Measurements from ENCODE around the gene CD96.

CD96 gene

DNA sequence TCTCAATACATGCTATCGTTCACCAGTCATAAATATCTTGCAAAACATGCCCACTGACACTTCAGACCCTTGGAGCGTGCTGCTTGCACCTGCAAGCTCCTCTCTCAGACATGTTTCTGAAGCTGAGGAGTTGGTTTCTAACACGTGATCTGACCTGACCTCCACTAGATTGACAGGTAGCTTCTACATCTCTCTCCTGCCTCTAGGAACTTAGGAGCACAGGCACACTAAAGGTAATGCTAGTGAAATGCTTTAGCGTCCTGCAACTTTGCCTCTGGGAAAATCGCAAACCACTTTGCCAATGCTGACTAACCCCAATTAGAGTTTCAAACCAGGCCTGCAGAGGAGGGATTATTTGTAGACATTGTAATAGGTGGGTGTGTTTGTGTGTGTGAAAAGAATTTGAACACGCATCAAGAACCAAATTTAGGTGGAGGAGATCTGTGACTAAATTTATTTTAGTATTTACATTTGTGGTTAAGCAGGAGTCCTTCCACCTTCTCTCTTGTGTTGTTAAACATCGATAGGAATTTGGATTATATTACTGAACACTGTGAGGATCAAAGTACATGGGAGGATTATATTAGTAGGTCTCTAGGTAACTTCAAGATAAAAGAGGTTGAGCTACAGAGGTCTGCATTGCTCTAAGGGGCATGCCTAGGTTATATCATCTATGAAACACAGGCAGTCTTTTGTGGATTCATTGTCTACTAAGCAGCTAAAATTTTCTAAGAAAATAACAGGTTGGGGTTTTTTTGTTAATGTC is 139.8 kb downstream of the CD96 start:
- no peak for DNase-seq

DNA sequence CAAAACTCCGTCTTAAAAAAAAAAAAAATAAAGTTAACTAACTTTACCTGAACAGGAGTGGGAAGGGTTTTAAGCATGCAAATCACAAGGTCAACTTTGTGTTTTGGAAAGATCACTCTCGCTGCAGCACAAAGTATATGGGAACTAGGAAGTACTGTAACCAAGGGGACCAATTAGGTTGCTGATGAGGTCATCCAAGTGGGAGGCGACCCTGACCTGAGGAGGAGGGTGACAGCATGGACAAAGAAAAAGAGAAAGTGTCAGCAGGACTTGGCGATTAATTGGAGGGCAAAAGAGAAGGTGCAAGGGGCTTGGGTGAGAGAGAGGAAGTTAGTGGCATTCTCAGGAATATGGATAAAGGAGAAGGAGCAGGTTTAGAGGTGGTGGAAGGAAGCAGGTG is 142.6 kb downstream of the CD96 start:
- no peak for DNase-seq

DNA sequence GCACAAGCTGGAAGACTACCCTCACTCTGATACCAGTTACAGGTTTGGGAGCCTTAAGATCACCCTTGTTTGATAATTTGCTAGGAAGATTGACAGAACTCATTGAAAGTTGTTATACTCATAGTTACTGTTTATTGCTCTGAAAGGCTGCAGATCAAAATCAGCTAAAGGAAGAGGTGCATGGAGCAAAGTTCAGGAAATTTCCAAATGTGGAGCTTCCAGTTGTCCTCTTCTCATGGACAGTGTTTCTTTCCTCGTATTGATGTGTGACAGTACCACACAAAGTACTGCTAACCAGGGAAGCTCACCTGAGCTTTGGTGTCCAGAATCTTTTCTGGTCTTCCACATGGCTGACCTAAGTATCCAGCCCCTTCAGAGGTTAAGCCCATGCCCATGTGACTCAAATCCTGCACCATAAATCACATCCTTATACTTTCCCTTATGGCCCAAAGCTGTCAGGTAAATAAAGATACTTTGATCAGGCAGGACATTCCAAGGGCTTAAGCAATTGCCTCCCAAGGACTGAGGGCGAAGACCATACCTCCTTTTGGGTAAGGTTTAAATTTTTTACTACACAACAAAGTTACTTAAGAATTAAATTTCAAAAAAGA is 146.3 kb downstream of the CD96 start:
- DNase-seq = no peak

DNA sequence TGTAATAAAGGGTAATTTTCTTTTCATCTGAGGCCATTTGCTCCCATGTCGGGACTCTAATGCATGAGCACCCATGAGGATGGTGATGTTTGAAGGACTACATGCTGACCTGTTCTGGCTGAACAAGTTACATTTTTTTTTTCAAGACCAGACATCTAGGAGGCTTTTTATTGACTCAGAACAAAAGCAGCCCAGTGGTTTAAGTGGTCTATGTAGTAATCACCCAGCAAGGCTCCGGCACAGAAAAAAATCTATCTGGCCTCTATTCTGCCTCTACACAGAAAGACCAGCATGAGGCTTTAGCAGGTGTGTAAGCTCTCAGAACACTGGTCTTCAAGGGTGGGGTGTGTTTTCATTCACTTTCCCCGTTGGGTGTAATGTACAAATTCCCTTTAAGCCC is 148.2 kb downstream of the CD96 start:
- DNase-seq = no peak

DNA sequence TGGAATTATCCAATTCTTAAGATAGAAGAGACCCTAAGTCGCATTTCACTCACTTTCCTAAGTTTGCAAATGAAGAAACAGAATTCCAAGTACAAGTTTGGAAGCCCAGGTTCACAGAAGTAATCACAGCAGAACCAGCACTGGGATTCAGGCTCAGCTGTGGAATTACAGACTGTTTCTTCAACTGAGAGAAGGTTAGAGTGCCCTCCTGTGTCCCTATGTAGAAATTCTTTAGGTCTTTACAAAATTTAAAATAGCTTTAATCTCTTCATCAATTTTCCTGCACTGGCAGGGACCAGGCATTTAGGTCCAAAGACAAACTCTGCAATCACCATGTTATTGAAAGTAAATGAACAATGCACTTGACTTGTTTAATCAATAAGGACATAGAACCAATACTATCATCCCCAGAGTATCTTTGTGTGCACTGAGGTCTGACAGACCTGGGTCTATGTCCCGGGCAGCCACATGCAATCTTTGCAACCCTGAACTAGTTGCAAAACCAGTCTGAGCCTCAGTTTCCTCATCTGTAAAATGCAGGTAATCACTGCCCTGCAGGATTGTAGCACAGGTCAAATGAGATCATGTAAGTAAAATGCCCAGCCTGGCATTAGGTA is 149.4 kb downstream of the CD96 start:
- no peak for DNase-seq

DNA sequence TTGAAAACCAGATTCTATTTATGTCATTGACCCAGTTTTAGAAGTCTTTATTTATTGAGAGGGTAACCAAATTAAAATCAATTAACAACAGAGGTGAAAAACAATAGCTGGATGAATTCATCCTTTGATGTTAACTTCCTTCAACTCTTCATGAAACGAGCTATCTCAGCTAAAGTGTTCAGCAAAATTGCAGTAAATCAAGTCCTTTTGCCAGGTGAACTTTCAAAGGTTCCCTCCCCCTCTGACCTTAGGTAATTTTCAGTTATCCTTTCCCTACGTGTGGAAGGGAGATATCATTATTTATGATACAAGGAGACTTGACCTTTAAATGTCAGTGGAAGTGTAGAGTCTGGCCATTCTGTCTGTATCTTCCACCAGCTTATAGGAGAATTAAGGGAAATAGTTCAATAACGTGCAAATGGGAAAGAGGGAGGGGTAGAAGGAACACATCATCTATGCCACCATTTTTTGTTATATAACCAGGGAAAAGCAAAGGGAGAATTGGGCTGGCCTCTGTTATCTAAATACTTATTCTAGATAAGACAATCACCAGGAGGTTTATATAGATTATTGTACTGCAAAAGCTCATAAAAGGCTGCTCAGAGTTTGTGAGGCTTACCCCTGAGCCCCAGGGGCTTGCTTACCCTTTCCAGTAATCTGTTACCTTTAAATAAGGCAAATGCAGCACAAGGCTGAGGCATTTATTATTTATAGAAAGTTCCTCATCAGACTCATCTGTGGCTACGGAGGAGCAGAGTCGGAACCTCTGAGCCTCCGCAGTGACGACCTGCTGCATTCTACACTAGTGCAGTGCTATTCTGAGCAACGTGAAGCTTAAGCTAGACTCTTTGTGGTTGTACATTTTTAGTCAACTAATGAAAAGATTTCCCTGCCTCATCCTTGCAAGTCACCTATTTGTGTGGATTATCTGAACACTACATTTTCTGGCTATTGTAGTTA is 150.9 kb downstream of the CD96 start:
- no peak for DNase-seq

DNA sequence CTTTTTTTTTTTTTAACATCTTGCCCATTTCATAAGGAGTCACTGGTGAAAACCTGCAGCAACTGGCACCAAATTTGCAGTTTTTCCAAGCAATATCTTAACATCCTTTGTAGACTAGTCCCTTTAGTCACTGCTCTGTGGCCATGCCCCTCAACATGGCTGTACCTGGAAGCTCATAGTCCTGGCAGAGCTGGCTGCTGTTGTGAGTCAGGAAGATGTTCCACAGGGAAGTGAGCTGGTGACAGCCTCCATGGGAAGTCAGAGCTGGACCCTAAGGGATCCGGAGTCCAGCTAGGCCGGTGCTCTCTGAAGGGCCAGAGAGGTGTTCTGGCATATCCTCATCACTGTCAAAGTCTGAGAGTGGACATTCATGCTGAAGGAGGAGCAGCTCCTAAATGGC is 152.5 kb downstream of the CD96 start:
- no peak for DNase-seq

DNA sequence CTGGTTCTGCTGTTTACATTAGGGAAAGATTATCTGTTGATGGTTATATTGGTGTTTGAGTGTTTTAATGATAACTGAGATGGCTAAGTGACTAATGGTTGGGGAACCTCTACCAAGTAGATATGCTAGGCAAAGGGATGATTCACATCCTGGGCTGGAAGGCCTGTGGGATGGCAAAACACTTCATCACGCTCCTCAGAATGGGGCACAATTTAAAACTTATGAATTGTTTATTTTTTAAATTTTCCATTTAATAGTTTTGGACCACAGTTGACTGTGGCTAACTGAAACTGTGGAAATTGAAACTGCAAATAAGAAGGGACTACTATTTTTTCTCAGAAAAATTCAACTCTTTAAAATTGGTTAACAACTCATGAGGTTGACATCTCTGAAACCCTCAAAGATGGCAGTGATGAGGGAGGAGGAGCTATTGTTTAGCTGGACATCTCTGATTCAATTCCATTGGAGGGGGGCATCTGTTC is 153.7 kb downstream of the CD96 start:
- DNase-seq = no peak

DNA sequence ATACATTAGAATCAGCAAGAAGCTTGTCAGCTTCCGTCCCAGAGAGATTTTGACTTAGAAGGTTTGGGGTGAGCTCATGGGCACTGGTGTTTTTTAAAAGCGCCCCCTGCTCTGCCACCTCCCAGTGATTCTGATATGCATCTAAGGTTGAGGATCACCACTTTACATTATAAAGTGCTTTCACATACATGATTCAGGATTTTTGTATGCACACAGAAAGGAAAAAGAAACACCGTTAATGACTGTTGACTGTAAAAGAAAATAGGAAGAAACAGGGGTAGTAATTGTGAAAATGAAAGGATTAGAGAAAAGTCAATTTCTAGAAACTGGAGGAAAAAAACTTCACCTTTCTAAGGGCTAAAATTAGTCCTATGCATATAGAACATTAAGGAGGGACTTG is 158.1 kb downstream of the CD96 start:
- no peak for DNase-seq

DNA sequence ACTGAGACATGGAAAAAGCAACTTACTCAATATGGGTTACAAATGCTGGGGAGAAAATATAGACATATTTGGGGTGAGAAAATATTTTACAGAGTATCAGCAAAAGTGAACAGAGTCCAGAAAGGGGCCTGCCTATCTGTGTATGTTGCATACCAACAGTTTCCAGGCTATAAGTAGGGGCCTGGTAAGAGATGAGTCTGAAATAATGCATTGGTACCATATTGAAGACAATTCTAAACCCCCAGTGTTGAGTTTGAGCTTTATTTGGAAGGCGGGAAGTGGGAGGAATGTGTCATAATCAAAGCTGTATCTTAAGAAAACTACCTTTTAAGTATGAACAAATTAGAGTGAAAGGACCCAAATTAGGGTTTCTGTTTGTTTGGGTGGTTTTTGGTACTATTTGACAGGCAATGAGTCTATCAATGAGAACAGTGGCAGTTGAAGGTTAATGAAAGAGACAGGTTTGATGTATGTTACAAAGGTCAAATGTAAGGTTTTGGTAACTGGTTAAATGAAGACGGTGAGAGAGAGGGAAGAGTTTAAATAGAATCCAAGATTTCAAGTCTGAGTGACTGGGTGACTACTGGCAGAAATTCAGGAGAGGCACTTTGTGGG is 159.4 kb downstream of the CD96 start:
- DNase-seq = no peak
